MG63 (cell line): ENCODE data around the gene PKLR. TPM values are rescaled to one million over a fixed set of nuclear protein-coding genes. Genes with fewer than 3 reads are reported as not detected.
A peak's percentile ranks its signal among the peaks of the same experiment; 100 is the strongest.

Experiments used
- DNase-seq: peaks from one replicate; pipeline ENCODE4 v3.0.0-alpha.2; 2020
- H3K27me3 ChIP-seq: fragments of 250-450 bp; sonication (Bioruptor Pico); 2 replicates; pipeline ENCODE4 v1.5.1; 2020; ENCODE audit warnings: mild to moderate bottlenecking, moderate library complexity
- H3K36me3 ChIP-seq: fragments of 250-450 bp; sonication (Bioruptor Pico); 2 replicates; pipeline ENCODE4 v1.5.1; 2020; ENCODE audit warnings: mild to moderate bottlenecking, moderate library complexity
- H3K4me3 ChIP-seq: fragments of 250-450 bp; sonication (Bioruptor Pico); 2 replicates; pipeline ENCODE4 v1.5.1; 2020; ENCODE audit warnings: mild to moderate bottlenecking, moderate library complexity
- H3K9me3 ChIP-seq: fragments of 250-450 bp; sonication (Bioruptor Pico); 2 replicates; pipeline ENCODE4 v1.5.1; 2020; ENCODE audit warnings: mild to moderate bottlenecking, moderate library complexity
- total RNA-seq: library from RNA; depleted of rRNA; stranded (reverse); fragments of >200 nt; shearing (Covaris generic); gene quantifications from 2 replicates; pipeline ENCODE4 v1.2.3, GENCODE V29; 2014; ENCODE audit warnings: low replicate concordance

PKLR gene
- total RNA-seq, 1 experiment from 2014 or later = not detected

DNA sequence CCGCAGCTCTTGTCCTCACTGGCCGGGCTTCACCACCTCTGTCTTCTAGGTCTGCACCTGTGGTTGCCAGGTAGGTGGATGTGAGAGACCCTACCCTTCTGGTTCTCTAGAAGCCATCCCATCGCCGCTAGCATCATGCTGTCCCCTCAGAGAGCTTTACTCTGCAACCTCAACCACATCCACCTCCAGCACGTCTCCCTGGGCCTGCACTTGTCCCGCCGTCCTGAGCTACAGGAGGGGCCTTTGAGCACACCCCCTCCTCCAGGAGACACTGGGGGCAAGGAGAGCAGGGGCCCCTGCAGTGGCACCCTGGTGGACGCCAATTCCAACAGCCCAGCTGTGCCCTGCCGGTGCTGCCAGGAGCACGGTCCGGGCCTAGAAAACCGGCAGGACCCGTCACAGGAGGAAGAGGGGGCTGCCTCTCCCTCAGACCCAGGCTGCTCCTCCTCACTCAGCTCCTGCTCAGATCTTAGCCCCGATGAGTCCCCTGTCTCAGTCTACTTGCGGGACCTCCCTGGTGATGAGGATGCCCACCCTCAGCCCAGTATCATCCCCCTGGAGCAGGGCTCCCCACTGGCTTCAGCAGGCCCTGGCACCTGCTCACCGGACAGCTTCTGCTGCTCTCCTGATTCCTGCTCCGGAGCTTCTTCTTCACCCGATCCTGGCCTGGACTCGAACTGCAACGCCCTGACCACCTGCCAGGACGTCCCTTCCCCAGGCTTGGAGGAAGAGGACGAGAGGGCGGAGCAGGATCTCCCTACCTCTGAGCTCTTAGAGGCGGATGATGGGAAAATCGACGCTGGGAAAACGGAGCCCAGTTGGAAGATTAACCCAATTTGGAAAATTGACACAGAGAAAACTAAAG is 20.6 kb upstream of the PKLR start:
- H3K9me3 ChIP-seq = no peaks in the 10 kb centered on the region

DNA sequence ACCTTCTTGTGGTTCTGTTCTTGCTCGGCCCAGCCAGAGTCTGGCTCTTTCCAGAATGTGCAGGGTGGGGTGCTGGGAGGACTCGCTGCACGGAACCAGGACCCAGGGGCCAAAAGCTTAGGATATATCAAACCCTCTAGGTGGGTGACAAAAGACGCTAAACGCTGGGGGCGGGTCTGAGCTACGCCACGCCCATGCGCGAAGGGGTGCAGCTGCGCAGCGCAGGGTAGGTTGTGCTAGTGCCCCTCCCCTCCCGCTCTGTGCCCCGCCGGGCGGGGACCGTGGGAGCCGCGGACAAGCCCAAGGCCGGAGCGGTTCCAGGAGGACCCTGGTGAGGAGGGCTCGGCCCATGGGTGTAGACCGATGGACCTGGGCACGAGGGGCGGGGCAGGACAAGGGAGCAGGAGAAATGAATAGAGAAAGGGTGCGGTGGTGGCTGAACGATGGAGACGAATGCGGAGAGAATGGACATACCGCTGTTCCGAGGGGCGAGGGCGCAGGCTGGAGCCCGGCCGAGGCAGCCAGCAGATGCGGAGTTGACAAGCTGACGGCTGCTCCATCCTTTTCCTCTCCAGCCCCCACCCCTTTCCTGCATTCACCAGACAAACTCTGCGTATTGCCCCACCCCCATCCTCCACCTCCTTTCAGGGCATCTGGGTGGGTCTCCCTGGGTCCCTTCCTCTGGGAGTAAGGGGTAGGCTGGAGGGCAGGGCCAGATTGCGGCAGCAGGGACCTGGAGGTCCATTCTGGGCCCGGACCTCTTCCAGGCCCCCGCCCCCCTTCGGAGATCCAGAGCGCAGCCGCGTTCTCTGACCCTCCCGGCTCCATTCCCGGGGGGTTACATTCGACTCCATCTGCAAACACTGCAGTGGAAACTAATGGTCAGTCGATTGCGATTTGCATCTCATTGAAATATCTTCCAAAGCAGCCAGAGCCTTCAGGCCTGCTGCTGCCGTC is 19.7 kb upstream of the PKLR start, which contains the start of gene RUSC1:
Gene RUSC1 (plus strand): TSS at position 234 of the 957 bp plus-strand sequence. CDS start 880 bp downstream, outside the sequence.
- peaks cover 45% of the 10 kb centered on the region for H3K36me3 ChIP-seq
- no peaks in the 10 kb centered on the region for H3K27me3 ChIP-seq
- no peak for DNase-seq
- H3K9me3 ChIP-seq = no peaks in the 10 kb centered on the region
- H3K4me3 ChIP-seq = no peak within 1 kb of the TSS

More for the DNA sequence above, 20.6 kb upstream of the PKLR start:
- Histone ChIP-seq H3K4me3 (peak overlapping the region; percentile 79), H3K36me3 (peaks cover 41% of the 10 kb centered on the region), H3K27me3 (no peaks in the 10 kb centered on the region)
- DNase-seq = no peak

DNA sequence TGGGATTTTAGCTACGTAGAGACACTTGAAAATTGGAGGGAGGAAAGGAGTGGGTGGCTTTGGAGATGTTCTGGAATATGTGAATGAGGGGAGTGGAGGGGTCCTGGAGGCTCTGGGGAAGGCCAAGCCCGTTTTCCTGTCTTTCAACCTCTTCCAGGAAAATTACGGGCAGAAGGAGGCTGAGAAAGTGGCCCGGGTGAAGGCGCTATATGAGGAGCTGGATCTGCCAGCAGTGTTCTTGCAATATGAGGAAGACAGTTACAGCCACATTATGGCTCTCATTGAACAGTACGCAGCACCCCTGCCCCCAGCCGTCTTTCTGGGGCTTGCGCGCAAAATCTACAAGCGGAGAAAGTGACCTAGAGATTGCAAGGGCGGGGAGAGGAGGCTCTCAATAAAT is 19.0 kb upstream of the PKLR start:
- no peaks in the 10 kb centered on the region for H3K9me3 ChIP-seq
- no peak for DNase-seq

DNA sequence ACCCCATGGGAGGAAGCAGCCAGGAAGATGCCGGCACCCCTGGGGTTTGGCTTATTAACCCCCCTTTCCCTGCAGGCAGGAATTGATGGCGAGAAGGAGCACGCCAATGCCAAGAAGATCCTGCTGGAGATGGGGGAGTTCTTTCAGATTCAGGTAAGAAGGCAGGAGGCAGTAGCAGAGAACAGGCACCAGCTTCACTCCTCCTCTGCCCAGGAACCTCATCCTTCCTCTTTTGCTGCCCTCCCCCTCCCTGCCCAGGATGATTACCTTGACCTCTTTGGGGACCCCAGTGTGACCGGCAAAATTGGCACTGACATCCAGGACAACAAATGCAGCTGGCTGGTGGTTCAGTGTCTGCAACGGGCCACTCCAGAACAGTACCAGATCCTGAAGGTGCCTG is 18.3 kb upstream of the PKLR start:
- Histone ChIP-seq H3K36me3 (peaks cover 47% of the 10 kb centered on the region), H3K4me3 (no peak overlapping the region), H3K27me3 (no peaks in the 10 kb centered on the region), H3K9me3 (no peaks in the 10 kb centered on the region)
- DNase-seq = no peak

More for the DNA sequence above, 19.0 kb upstream of the PKLR start:
- no peak overlapping the region for H3K4me3 ChIP-seq
- peaks cover 41% of the 10 kb centered on the region for H3K36me3 ChIP-seq
- H3K27me3 ChIP-seq = no peaks in the 10 kb centered on the region

DNA sequence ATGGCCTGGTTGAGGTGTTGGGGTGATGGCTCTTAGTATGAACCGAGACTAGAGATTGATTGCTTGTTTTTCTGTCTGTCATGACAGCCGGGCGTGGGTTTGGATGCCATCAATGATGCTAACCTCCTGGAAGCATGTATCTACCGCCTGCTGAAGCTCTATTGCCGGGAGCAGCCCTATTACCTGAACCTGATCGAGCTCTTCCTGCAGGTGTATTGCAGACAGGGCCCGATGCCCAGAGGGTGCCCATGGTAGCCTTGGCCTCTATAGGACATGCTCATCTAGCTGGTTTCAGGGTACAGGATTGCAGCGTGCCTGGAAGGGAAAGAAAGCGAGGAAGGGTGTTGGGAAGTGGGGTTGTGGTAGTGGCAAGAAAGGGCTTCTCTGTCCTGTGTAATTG is 16.8 kb upstream of the PKLR start:
- no peaks in the 10 kb centered on the region for H3K9me3 ChIP-seq
- H3K27me3 ChIP-seq = no peaks in the 10 kb centered on the region
- no peak for DNase-seq
- peaks cover 55% of the 10 kb centered on the region for H3K36me3 ChIP-seq
- H3K4me3 ChIP-seq = no peak overlapping the region

DNA sequence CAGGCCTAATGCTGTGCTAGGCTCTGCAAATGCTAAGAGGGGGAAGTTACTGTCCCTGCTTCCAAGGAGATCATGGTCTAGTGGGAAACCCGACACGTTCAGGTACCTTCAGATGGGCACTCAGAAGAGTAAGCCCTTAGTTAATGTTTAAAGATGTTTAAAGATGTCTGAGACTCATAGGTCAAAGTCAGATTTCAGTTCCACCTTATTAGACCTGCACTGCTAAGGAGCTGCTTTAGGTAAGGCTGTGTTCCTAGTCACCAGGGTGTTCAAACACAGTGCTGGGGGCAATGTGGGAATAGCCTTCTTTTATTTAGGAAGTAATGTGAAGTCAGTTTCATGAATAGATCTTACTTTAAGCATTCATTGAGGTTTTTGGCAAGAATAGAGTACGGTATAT is 15.7 kb upstream of the PKLR start:
- no peaks in the 10 kb centered on the region for H3K27me3 ChIP-seq
- no peak overlapping the region for H3K4me3 ChIP-seq
- H3K36me3 ChIP-seq = peaks cover 64% of the 10 kb centered on the region
- DNase-seq = no peak
- no peaks in the 10 kb centered on the region for H3K9me3 ChIP-seq

DNA sequence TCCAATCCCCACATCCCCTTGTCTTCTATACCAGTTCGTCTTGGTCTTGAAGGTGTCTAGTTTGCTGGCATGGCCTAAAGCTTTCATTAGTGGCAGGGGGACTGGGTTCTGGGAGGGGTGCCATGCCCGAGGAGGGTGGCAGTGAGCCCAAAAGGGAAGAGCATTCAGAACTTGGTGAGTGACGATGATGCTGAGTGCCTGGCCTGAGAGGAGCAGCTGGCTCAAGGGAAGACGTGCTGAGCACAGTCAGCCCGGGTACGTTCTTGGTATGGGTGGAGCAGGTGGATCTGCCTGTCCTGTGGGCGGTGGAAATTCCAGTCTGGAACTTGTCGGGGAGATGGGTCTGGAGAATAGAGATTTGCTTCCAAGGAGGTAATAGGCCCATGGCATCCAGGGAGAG is 12.0 kb upstream of the PKLR start:
- Histone ChIP-seq H3K36me3 (peaks cover 59% of the 10 kb centered on the region), H3K4me3 (no peak overlapping the region), H3K9me3 (no peaks in the 10 kb centered on the region), H3K27me3 (no peaks in the 10 kb centered on the region)
- DNase-seq = no peak

DNA sequence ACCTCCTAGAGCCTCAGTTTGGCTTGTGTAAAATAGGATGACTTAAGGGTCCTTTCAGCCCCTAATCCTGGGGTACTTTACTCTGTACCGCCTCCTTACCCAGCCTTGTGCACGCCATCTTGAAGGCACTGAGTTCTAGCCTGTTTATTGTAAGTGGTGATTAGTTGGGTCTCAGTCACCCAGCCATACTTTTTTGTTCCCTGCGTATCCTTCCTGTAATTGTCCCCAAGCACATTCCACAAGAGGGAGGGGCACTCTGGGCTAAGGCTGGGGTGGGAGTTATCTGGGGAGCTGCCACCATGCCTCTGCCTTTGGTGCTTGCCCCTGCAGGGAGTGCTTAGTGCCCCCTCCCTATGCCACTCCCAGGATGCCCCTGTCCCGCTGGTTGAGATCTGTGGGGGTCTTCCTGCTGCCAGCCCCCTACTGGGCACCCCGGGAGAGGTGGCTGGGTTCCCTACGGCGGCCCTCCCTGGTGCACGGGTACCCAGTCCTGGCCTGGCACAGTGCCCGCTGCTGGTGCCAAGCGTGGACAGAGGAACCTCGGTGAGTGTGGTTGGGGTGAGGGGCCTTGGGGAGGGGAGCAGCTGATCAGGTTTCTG is 8.3 kb upstream of the PKLR start:
- Histone ChIP-seq H3K36me3 (peaks cover 34% of the 10 kb centered on the region), H3K27me3 (no peaks in the 10 kb centered on the region), H3K9me3 (no peaks in the 10 kb centered on the region), H3K4me3 (peak overlapping the region; percentile 81)
- peak; percentile 30 for DNase-seq

DNA sequence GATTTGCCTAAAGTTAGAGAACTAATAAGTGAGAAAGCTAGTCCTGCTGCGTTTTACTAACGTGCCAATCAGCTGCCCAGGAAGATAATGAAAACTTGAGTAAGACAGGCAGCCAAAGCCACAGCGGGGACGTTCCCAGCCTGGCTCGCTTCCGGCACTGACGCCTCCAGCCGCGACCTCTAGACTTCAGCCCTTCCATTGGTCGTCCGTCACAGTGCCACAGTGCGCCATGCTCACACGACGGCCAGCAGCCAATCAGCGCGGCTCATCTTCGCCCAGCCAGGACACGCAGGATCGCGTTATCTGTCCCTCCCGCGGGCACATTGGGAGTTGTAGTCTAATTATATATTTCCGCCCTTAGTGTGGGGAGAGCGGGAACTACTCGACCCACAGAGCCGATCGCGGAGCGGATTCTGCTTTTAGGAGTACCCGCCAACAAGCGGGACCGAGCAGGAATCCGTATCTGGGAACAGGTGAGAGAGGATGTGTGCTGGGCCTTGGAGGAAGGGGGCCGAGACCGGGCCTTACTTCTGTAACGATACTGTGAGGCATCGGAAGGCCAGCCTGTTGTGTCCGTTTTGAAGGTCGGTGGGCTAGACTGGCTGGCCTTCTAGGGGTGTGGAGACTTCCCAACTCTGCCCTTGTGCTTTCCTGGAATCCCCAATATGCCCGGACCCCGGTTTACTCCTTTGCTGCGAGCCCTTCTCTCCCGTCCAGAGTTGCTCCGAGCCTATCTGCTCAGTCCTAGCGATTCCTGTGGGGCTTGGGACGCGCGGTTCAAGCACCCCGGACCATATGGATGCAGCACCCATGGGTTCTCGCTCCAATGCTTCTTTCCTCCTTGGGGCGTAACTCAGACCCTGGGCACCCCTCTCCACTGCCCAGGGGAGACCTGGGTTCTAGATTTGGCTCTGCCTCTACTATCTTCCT is 7.5 kb upstream of the PKLR start, which contains the start of gene FDPS:
Gene FDPS (plus strand): TSS at position 374 of the 930 bp plus-strand sequence. CDS start 924 bp downstream, outside the sequence.
- Histone ChIP-seq H3K36me3 (peaks cover 30% of the 10 kb centered on the region), H3K9me3 (no peaks in the 10 kb centered on the region), H3K27me3 (no peaks in the 10 kb centered on the region), H3K4me3 (peak within 1 kb of the TSS; percentile 81)
- DNase-seq = peak; percentile 100

DNA sequence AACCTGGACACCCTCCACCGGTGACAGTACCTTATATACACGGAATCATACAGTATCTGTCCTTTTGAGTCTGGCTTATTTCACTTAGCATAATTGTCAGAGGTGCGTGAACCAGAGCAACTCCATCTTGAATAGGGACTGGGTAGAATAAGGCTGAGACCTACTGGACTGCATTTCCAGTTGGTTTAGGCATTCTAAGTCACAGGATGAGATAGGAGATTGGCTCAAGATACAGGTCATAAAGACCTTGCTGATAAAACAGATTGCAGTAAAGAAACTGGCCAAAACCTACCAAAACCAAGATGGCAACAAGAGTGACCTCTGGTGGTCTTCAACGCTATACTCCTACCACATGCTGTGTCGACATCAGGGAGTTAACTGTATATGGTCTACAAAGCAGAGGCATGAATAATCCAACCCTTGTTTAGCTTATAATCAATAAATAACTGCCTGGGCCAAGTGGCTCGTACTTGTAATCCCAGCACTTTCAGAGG is 6.1 kb upstream of the PKLR start:
- no peaks in the 10 kb centered on the region for H3K27me3 ChIP-seq
- no peak overlapping the region for H3K4me3 ChIP-seq
- peaks cover 20% of the 10 kb centered on the region for H3K36me3 ChIP-seq
- DNase-seq = no peak
- H3K9me3 ChIP-seq = no peaks in the 10 kb centered on the region

DNA sequence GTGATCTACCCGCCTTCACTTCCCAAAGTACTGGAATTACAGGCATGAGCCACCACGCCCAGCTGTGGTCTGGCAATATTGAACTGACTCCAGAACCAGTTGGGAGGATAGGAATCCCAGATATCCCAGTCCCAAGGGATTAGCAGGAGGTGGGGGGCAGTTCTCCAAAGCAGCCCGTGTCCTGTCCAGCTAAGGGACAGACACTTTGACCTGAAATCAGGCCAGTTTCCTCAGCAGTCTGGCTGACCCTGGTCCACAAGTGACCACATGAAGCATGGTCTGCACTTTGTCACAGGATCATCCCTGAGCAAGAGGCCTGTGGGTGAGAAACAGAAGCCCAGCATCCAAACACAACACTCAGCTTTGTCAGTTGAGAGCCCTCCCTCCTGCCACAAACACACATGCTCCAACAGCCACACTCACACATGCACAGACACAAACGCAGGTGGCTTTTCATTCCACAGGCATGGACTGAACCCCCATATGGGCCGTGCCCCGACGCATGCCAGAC is 4.7 kb upstream of the PKLR start:
- Histone ChIP-seq H3K36me3 (peaks cover 8% of the 10 kb centered on the region), H3K4me3 (no peak overlapping the region), H3K27me3 (no peaks in the 10 kb centered on the region), H3K9me3 (no peaks in the 10 kb centered on the region)
- peak; percentile 47 for DNase-seq

DNA sequence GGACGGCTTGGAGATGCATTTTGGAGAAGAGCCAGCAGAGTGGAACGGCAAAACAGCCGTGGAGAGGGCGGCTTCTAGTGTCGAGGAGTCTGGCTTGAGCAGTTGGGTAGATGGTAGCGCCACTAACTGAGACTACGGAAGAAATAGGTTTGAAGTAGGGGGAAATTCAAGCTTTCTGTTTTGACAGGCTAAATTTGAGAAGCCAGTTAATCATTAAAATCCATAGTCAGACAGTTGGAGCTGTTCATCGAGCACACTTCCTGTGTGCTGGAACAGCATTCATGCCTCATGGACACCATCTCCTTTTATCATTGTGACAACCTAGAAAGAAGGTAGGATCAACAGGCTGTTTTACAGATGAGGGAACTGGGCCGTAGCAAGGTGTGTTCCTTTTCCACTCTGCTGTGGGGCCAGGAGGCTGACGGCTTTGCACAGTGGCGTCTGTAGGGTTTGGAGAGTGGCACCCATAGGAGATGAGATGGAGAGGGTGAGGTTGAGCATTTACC is 3.4 kb upstream of the PKLR start:
- Histone ChIP-seq H3K9me3 (no peaks in the 10 kb centered on the region), H3K36me3 (no peaks in the 10 kb centered on the region; the same call in 1 of the 2 replicates), H3K4me3 (no peak overlapping the region), H3K27me3 (no peaks in the 10 kb centered on the region)
- DNase-seq = no peak

DNA sequence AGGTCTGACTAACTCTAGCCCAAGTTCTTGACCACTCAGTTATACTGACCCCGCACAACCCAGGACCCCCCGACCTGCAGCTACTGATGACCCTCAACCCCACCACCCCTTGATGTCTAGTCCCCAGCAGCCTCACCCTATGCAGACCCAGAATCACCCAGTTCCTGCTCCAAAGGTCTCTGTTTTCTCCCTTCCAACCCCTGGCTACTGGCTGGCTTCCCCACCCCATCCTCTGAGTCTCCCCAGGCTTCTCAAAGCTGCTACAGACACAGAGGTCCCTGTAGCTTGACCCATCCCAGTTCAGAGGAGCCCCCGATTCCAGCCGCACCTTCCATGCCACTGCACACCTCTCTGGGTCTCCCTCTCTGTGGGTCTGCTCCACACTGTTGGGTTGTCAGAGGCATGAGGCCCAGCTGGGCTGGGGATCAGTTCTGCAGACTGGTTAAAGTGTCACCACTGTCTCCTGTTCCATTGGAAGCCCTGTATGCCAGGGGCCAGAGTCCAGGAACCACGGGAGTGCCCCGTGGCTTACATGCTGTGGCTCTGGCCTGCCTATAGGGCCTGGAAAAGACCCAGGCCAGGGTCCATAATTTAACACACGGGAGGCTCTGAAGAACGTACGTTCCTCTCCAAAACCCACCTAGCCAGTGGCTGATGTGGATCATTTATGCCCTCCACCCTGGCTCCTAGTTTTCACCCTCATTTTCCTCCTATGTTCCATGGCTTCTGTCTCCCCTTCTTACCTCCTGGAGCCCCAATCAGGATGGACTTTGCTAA is 497 bp downstream of the PKLR start:
- Histone ChIP-seq H3K9me3 (no peaks in the 10 kb centered on the region), H3K36me3 (no peaks in the 10 kb centered on the region), H3K4me3 (no peak overlapping the region), H3K27me3 (no peaks in the 10 kb centered on the region; the same call in 1 of the 2 replicates)
- DNase-seq = no peak

DNA sequence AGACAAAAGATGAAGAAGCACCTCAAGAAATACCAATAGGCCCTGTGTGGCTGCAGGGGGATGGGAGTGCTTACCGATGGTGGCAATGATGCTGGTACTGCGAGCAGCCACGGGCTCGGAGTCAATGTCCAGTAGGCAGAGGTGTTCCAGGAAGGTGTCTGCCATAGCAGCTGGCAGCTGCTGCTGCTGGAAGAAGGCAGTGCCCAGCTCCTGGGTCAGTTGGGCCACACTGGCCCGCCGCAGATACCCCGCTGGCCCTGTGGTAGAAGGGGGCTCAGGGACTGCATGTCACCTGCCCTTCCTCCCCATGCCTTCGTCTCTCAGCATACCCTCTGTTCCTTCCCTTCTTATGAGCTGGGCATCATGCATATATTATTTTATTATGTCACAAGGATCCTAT is 1.2 kb downstream of the PKLR start:
- DNase-seq = no peak
- H3K27me3 ChIP-seq = no peaks in the 10 kb centered on the region; the same call in 1 of the 2 replicates
- no peaks in the 10 kb centered on the region for H3K36me3 ChIP-seq
- H3K9me3 ChIP-seq = no peaks in the 10 kb centered on the region
- H3K4me3 ChIP-seq = no peak overlapping the region
